Hepatocyte (in vitro differentiated cells): ENCODE measurements around the gene ABCB11. TPM values are rescaled to one million over a fixed set of nuclear protein-coding genes. Genes with fewer than 3 reads are reported as not detected.
A peak's percentile ranks its signal among the peaks of the same experiment; 100 is the strongest.

ENCODE experiments used
- DNase-seq: peaks from one replicate; pipeline ENCODE4 v3.0.0-alpha.2; 2016; ENCODE audit warnings: low spot score
- H2AFZ ChIP-seq: fragments of 200-600 bp; sonication (generic); 2 replicates; pipeline ENCODE4 v1.6.0; 2016; ENCODE audit warnings: antibody characterized with exemption, mild to moderate bottlenecking
- H3K27ac ChIP-seq: fragments of 200-600 bp; sonication (generic); 2 replicates; pipeline ENCODE4 v1.5.1; 2016; ENCODE audit warnings: mild to moderate bottlenecking
- H3K27me3 ChIP-seq: fragments of 200-600 bp; sonication (generic); 2 replicates; pipeline ENCODE4 v1.6.1; 2016
- H3K36me3 ChIP-seq: fragments of 200-600 bp; sonication (generic); replicated peaks from 2 replicates; pipeline ENCODE4 v1.5.1; 2016; ENCODE audit warnings: low read depth; ENCODE audit not compliant: insufficient read depth
- H3K4me1 ChIP-seq: fragments of 200-600 bp; sonication (generic); 2 replicates; pipeline ENCODE4 v1.5.1; 2016; ENCODE audit warnings: mild to moderate bottlenecking, moderate library complexity; ENCODE audit not compliant: insufficient read depth
- H3K4me2 ChIP-seq: fragments of 200-600 bp; sonication (generic); 2 replicates; pipeline ENCODE4 v1.6.0; 2016
- H3K4me3 ChIP-seq: fragments of 200-600 bp; sonication (generic); 2 replicates; pipeline ENCODE4 v1.5.1; 2016; ENCODE audit warnings: mild to moderate bottlenecking
- H3K79me2 ChIP-seq: fragments of 200-600 bp; sonication (generic); 2 replicates; pipeline ENCODE4 v1.6.0; 2017; ENCODE audit warnings: mild to moderate bottlenecking
- H3K9me2 ChIP-seq: fragments of 200-600 bp; sonication (generic); replicated peaks from 2 replicates; pipeline ENCODE4 v1.6.0; 2017; ENCODE audit warnings: mild to moderate bottlenecking; ENCODE audit not compliant: insufficient read depth
- H3K9me3 ChIP-seq: fragments of 200-600 bp; sonication (generic); 2 replicates; pipeline ENCODE4 v1.5.1; 2016; ENCODE audit warnings: low read depth, mild to moderate bottlenecking
- H4K20me1 ChIP-seq: fragments of 200-600 bp; sonication (generic); 2 replicates; pipeline ENCODE4 v1.6.0; 2016; ENCODE audit warnings: mild to moderate bottlenecking; ENCODE audit not compliant: insufficient read depth, poor library complexity, severe bottlenecking
- CTCF ChIP-seq: fragments of 200-600 bp; sonication (generic); IDR thresholded peaks from 2 replicates; pipeline ENCODE4 v1.5.1; 2016; ENCODE audit warnings: antibody characterized with exemption, mild to moderate bottlenecking; ENCODE audit not compliant: poor library complexity
- EZH2 ChIP-seq: fragments of 200-600 bp; sonication (generic); IDR thresholded peaks from 2 replicates; pipeline ENCODE4 v1.6.1; 2016; ENCODE audit warnings: antibody characterized with exemption, mild to moderate bottlenecking, borderline replicate concordance
- EZH2phosphoT487 ChIP-seq: fragments of 200-600 bp; sonication (generic); IDR thresholded peaks from one replicate; pipeline ENCODE4 v1.6.1; 2018; ENCODE audit warnings: antibody characterized with exemption, mild to moderate bottlenecking, low read depth, moderate library complexity; ENCODE audit not compliant: unreplicated experiment, severe bottlenecking
- WGBS: methylation state at CpG from one replicate; pipeline ENCODE4 v1.1.6; 2016; ENCODE audit warnings: low lambda C conversion rate; ENCODE audit errors: missing lambda C conversion rate; 5-methylcytosine and 5-hydroxymethylcytosine counted together
- polyA plus RNA-seq: library from polyadenylated mRNA; unstranded; fragments of >200 nt; fragmentation: Nextera tagmentation; extraction: Ambion mirVana; gene quantifications from 2 replicates; pipeline ENCODE4 v1.2.1, GENCODE V29; 2016
- total RNA-seq: library from RNA; depleted of rRNA; stranded (reverse); fragments of >200 nt; gene quantifications from 2 replicates; pipeline ENCODE4 v1.2.3, GENCODE V29; 2014

ABCB11 gene
- total and polyA plus RNA-seq, 2 experiments from 2014 or later: 2.0 to 9.2 TPM

GRCh38 chr2:169035887-169036286 lies 4.8 kb upstream of the ABCB11 start:
- Histone ChIP-seq H3K4me1 (no peaks in the 10 kb centered on the region), H3K79me2 (no peaks in the 10 kb centered on the region), H3K9me3 (no peaks in the 10 kb centered on the region), H3K27ac (no peak overlapping the region), H2AFZ (no peak overlapping the region), H3K4me3 (no peak overlapping the region), H4K20me1 (no peaks in the 10 kb centered on the region), H3K4me2 (no peak overlapping the region), H3K36me3 (no peaks in the 10 kb centered on the region), H3K27me3 (no peaks in the 10 kb centered on the region), H3K9me2 (no peaks in the 10 kb centered on the region)
- TF ChIP-seq EZH2phosphoT487 (no peak), CTCF (no peak), EZH2 (no peak)
- WGBS: 90% methylated on average over 1 of the region's 1 CpG
- DNase-seq: no peak

GRCh38 chr2:169034984-169035544 lies 3.9 kb upstream of the ABCB11 start:
- H3K27me3 ChIP-seq: no peaks in the 10 kb centered on the region
- DNase-seq: no peak
- TF ChIP-seq EZH2 (no peak), EZH2phosphoT487 (no peak), CTCF (no peak)
- H3K27ac ChIP-seq: peak overlapping the region; percentile 48
- H3K9me2 ChIP-seq: no peaks in the 10 kb centered on the region
- H3K4me2 ChIP-seq: no peak overlapping the region
- no peaks in the 10 kb centered on the region for H3K79me2 ChIP-seq
- no peaks in the 10 kb centered on the region for H3K4me1 ChIP-seq
- no peak overlapping the region for H3K4me3 ChIP-seq
- no peaks in the 10 kb centered on the region for H3K36me3 ChIP-seq
- H2AFZ ChIP-seq: no peak overlapping the region
- H3K9me3 ChIP-seq: no peaks in the 10 kb centered on the region
- no peaks in the 10 kb centered on the region for H4K20me1 ChIP-seq

GRCh38 chr2:169034256-169034655 lies 3.1 kb upstream of the ABCB11 start:
- H3K9me2 ChIP-seq: no peaks in the 10 kb centered on the region
- no peak overlapping the region for H3K4me2 ChIP-seq
- WGBS: 17% methylated on average over 1 of the region's 1 CpG
- H2AFZ ChIP-seq: no peak overlapping the region
- no peak for TF ChIP-seq EZH2
- TF ChIP-seq EZH2phosphoT487: no peak
- TF ChIP-seq CTCF: no peak
- no peaks in the 10 kb centered on the region for H3K4me1 ChIP-seq
- H3K36me3 ChIP-seq: no peaks in the 10 kb centered on the region
- H3K4me3 ChIP-seq: no peak overlapping the region
- no peaks in the 10 kb centered on the region for H3K27me3 ChIP-seq
- no peaks in the 10 kb centered on the region for H3K79me2 ChIP-seq
- H3K9me3 ChIP-seq: no peaks in the 10 kb centered on the region
- peak overlapping the region; percentile 48 for H3K27ac ChIP-seq
- no peaks in the 10 kb centered on the region for H4K20me1 ChIP-seq
- DNase-seq: peak; percentile 37

- no peak overlapping the region for H3K4me2 ChIP-seq
- no peak for TF ChIP-seq EZH2
- no peak for TF ChIP-seq EZH2phosphoT487
- no peak for TF ChIP-seq CTCF
- no peaks in the 10 kb centered on the region for H3K36me3 ChIP-seq
- H3K4me3 ChIP-seq: no peak overlapping the region
- no peak for DNase-seq
- no peaks in the 10 kb centered on the region for H3K9me3 ChIP-seq
- 54% methylated on average over 5 of the region's 5 CpGs for WGBS
- no peak overlapping the region for H3K27ac ChIP-seq
- no peaks in the 10 kb centered on the region for H3K27me3 ChIP-seq
- H3K79me2 ChIP-seq: no peaks in the 10 kb centered on the region
- no peaks in the 10 kb centered on the region for H3K4me1 ChIP-seq
- no peak overlapping the region for H2AFZ ChIP-seq
- H4K20me1 ChIP-seq: no peaks in the 10 kb centered on the region
- no peaks in the 10 kb centered on the region for H3K9me2 ChIP-seq
Observed at GRCh38 chr2:169029341-169029740, 1.8 kb downstream of the ABCB11 start.
